Panc1 (cell line): ENCODE results near the gene FHIT.

Source experiments
- CTCF ChIP-seq: fragments of 450-650 bp; IDR thresholded peaks from 2 replicates; pipeline ENCODE4 v1.5.1; 2017; ENCODE audit warnings: mild to moderate bottlenecking
- POLR2AphosphoS5 ChIP-seq: IDR thresholded peaks from 2 replicates; pipeline ENCODE4 v1.6.1; 2012; ENCODE audit warnings: mild to moderate bottlenecking, low read depth, low read length, moderate library complexity
- REST ChIP-seq, 2 experiments: IDR thresholded peaks; 2 replicates each; pipeline ENCODE4 v1.6.1; 2011 to 2012; ENCODE audit warnings: low read depth in 2 of 2, control low read depth in 1 of 2, low read length in 1 of 2, mild to moderate bottlenecking in 1 of 2, moderate library complexity in 1 of 2; ENCODE audit not compliant: insufficient read depth in 1 of 2
- SIN3A ChIP-seq: IDR thresholded peaks from 2 replicates; pipeline ENCODE4 v1.6.1; 2012; ENCODE audit warnings: low read depth, mild to moderate bottlenecking, low read length, moderate library complexity, borderline replicate concordance; ENCODE audit not compliant: insufficient read depth
- TCF7L2 ChIP-seq: IDR thresholded peaks from 2 replicates; pipeline ENCODE4 v1.6.1; 2011; ENCODE audit warnings: mild to moderate bottlenecking, low read depth, low read length, inconsistent platforms

GRCh38 chr3:60414011-60414410 lies 837.2 kb downstream of the FHIT start:
- TF ChIP-seq CTCF (no peak), POLR2AphosphoS5 (no peak), REST (IDR thresholded peaks at IDR 0.05; ENCODE audit: insufficient read depth in 1 of 2, low read depth in 2 of 2, low read length in 1 of 2) (no peak), TCF7L2 (no peak), SIN3A (no peak)
